ENCODE data around the gene CHMP2A.
A peak's percentile ranks its signal among the peaks of the same experiment; 100 is the strongest.

Gene CHMP2A

GRCh38 chr19:58518256-58519086 is 36.4 kb downstream of the CHMP2A start:
- Histone ChIP-seq H3K4me3 (ENCODE audit: low read depth in 1 of 5, low read length in 5 of 5) (peak overlapping the region; percentile 83 to 92 (median 91)), H3K4me1 (ENCODE audit: control insufficient read depth in 5 of 5, insufficient read depth in 5 of 5, low read length in 5 of 5) (peaks cover 15 to 61% (median 47%) of the 10 kb centered on the region in 5 donors), H3K27ac (ENCODE audit: low read depth, low read length) (peak overlapping the region; percentile 93), H3K9me3 (ENCODE audit: control insufficient read depth in 5 of 5, low read length in 5 of 5) (no peaks in the 10 kb centered on the region), H3K9ac (ENCODE audit: low read length in 5 of 5) (peak overlapping the region; percentile 76 to 96 (median 92)), H3K36me3 (ENCODE audit: control insufficient read depth in 5 of 5, insufficient read depth in 5 of 5, low read length in 5 of 5) (peaks cover 0 to 23% (median 19%) of the 10 kb centered on the region in 5 donors), H3K27me3 (ENCODE audit: control insufficient read depth in 5 of 5, insufficient read depth in 4 of 5, low read length in 5 of 5) (no peaks in the 10 kb centered on the region)

- peaks cover 15 to 64% (median 48%) of the 10 kb centered on the region in 5 donors for H3K4me1 ChIP-seq (ENCODE audit: control insufficient read depth in 5 of 5, insufficient read depth in 5 of 5, low read length in 5 of 5)
Measured at GRCh38 chr19:58516964-58517833, 37.7 kb downstream of the CHMP2A start.

GRCh38 chr19:58516246-58516836 is 38.6 kb downstream of the CHMP2A start:
- H3K4me3 ChIP-seq (ENCODE audit: low read depth in 1 of 5, low read length in 5 of 5) = no peak overlapping the region
- no peak overlapping the region for H3K27ac ChIP-seq (ENCODE audit: low read depth, low read length)
- H3K9me3 ChIP-seq (ENCODE audit: control insufficient read depth in 5 of 5, low read length in 5 of 5) = no peaks in the 10 kb centered on the region
- H3K36me3 ChIP-seq (ENCODE audit: control insufficient read depth in 5 of 5, insufficient read depth in 5 of 5, low read length in 5 of 5) = peaks cover 0 to 25% (median 20%) of the 10 kb centered on the region in 5 donors
- H3K27me3 ChIP-seq (ENCODE audit: control insufficient read depth in 5 of 5, insufficient read depth in 4 of 5, low read length in 5 of 5) = no peaks in the 10 kb centered on the region
- H3K4me1 ChIP-seq (ENCODE audit: control insufficient read depth in 5 of 5, insufficient read depth in 5 of 5, low read length in 5 of 5) = peaks cover 15 to 59% (median 48%) of the 10 kb centered on the region in 5 donors
- peak overlapping the region in 1 of 5 donors; percentile 47 for H3K9ac ChIP-seq (ENCODE audit: low read length in 5 of 5)

More at GRCh38 chr19:58516964-58517833, 37.7 kb downstream of the CHMP2A start:
- Histone ChIP-seq H3K27ac (ENCODE audit: low read depth, low read length) (no peak overlapping the region), H3K4me3 (ENCODE audit: low read depth in 1 of 5, low read length in 5 of 5) (no peak overlapping the region), H3K9me3 (ENCODE audit: control insufficient read depth in 5 of 5, low read length in 5 of 5) (no peaks in the 10 kb centered on the region), H3K9ac (ENCODE audit: low read length in 5 of 5) (peak overlapping the region in 1 of 5 donors; percentile 96), H3K27me3 (ENCODE audit: control insufficient read depth in 5 of 5, insufficient read depth in 4 of 5, low read length in 5 of 5) (no peaks in the 10 kb centered on the region), H3K36me3 (ENCODE audit: control insufficient read depth in 5 of 5, insufficient read depth in 5 of 5, low read length in 5 of 5) (peaks cover 0 to 25% (median 20%) of the 10 kb centered on the region in 5 donors)

- Histone ChIP-seq H3K36me3 (ENCODE audit: control insufficient read depth in 5 of 5, insufficient read depth in 5 of 5, low read length in 5 of 5) (peaks cover 0 to 25% (median 20%) of the 10 kb centered on the region in 5 donors), H3K27ac (ENCODE audit: low read depth, low read length) (no peak overlapping the region), H3K27me3 (ENCODE audit: control insufficient read depth in 5 of 5, insufficient read depth in 4 of 5, low read length in 5 of 5) (no peaks in the 10 kb centered on the region), H3K4me1 (ENCODE audit: control insufficient read depth in 5 of 5, insufficient read depth in 5 of 5, low read length in 5 of 5) (peaks cover 12 to 53% (median 44%) of the 10 kb centered on the region in 5 donors), H3K4me3 (ENCODE audit: low read depth in 1 of 5, low read length in 5 of 5) (no peak overlapping the region), H3K9ac (ENCODE audit: low read length in 5 of 5) (peak overlapping the region in 2 of 5 donors; percentile 4 to 60), H3K9me3 (ENCODE audit: control insufficient read depth in 5 of 5, low read length in 5 of 5) (no peaks in the 10 kb centered on the region)
Measured at GRCh38 chr19:58515259-58515658, 39.6 kb downstream of the CHMP2A start.

- H3K36me3 ChIP-seq (ENCODE audit: control insufficient read depth in 5 of 5, insufficient read depth in 5 of 5, low read length in 5 of 5) = peaks cover 0 to 25% (median 20%) of the 10 kb centered on the region in 5 donors
- H3K4me1 ChIP-seq (ENCODE audit: control insufficient read depth in 5 of 5, insufficient read depth in 5 of 5, low read length in 5 of 5) = peaks cover 10 to 48% (median 39%) of the 10 kb centered on the region in 5 donors
- H3K4me3 ChIP-seq (ENCODE audit: low read depth in 1 of 5, low read length in 5 of 5) = peak overlapping the region in 4 of 5 donors; percentile 23 to 63 (median 53)
- H3K27ac ChIP-seq (ENCODE audit: low read depth, low read length) = no peak overlapping the region
- H3K27me3 ChIP-seq (ENCODE audit: control insufficient read depth in 5 of 5, insufficient read depth in 4 of 5, low read length in 5 of 5) = no peaks in the 10 kb centered on the region
- H3K9ac ChIP-seq (ENCODE audit: low read length in 5 of 5) = peak overlapping the region in 3 of 5 donors; percentile 2 to 69 (median 34)
- no peaks in the 10 kb centered on the region for H3K9me3 ChIP-seq (ENCODE audit: control insufficient read depth in 5 of 5, low read length in 5 of 5)
Measured at GRCh38 chr19:58514564-58515022, 40.3 kb downstream of the CHMP2A start.

GRCh38 chr19:58513694-58514563 is 41.0 kb downstream of the CHMP2A start:
- H3K27me3 ChIP-seq (ENCODE audit: control insufficient read depth in 5 of 5, insufficient read depth in 4 of 5, low read length in 5 of 5) = no peaks in the 10 kb centered on the region
- H3K27ac ChIP-seq (ENCODE audit: low read depth, low read length) = no peak overlapping the region
- peaks cover 10 to 46% (median 38%) of the 10 kb centered on the region in 5 donors for H3K4me1 ChIP-seq (ENCODE audit: control insufficient read depth in 5 of 5, insufficient read depth in 5 of 5, low read length in 5 of 5)
- no peaks in the 10 kb centered on the region for H3K9me3 ChIP-seq (ENCODE audit: control insufficient read depth in 5 of 5, low read length in 5 of 5)
- peak overlapping the region; percentile 45 to 63 (median 61) for H3K4me3 ChIP-seq (ENCODE audit: low read depth in 1 of 5, low read length in 5 of 5)
- peak overlapping the region in 4 of 5 donors; percentile 2 to 76 (median 24) for H3K9ac ChIP-seq (ENCODE audit: low read length in 5 of 5)
- peaks cover 0 to 25% (median 20%) of the 10 kb centered on the region in 5 donors for H3K36me3 ChIP-seq (ENCODE audit: control insufficient read depth in 5 of 5, insufficient read depth in 5 of 5, low read length in 5 of 5)

GRCh38 chr19:58513213-58513693 is 41.7 kb downstream of the CHMP2A start:
- H3K9me3 ChIP-seq (ENCODE audit: control insufficient read depth in 5 of 5, low read length in 5 of 5) = no peaks in the 10 kb centered on the region
- H3K4me1 ChIP-seq (ENCODE audit: control insufficient read depth in 5 of 5, insufficient read depth in 5 of 5, low read length in 5 of 5) = peaks cover 5 to 39% (median 31%) of the 10 kb centered on the region in 5 donors
- H3K4me3 ChIP-seq (ENCODE audit: low read depth in 1 of 5, low read length in 5 of 5) = no peak overlapping the region
- H3K27me3 ChIP-seq (ENCODE audit: control insufficient read depth in 5 of 5, insufficient read depth in 4 of 5, low read length in 5 of 5) = no peaks in the 10 kb centered on the region
- H3K9ac ChIP-seq (ENCODE audit: low read length in 5 of 5) = peak overlapping the region in 3 of 5 donors; percentile 12 to 76 (median 15)
- no peak overlapping the region for H3K27ac ChIP-seq (ENCODE audit: low read depth, low read length)
- H3K36me3 ChIP-seq (ENCODE audit: control insufficient read depth in 5 of 5, insufficient read depth in 5 of 5, low read length in 5 of 5) = peaks cover 0 to 25% (median 20%) of the 10 kb centered on the region in 5 donors

- Histone ChIP-seq H3K27me3 (ENCODE audit: control insufficient read depth in 5 of 5, insufficient read depth in 4 of 5, low read length in 5 of 5) (no peaks in the 10 kb centered on the region), H3K9me3 (ENCODE audit: control insufficient read depth in 5 of 5, low read length in 5 of 5) (peaks cover 0 to 5% (median 0%) of the 10 kb centered on the region in 5 donors), H3K4me3 (ENCODE audit: low read depth in 1 of 5, low read length in 5 of 5) (no peak within 1 kb of the TSS), H3K4me1 (ENCODE audit: control insufficient read depth in 5 of 5, insufficient read depth in 5 of 5, low read length in 5 of 5) (peaks cover 2 to 28% (median 22%) of the 10 kb centered on the region in 5 donors), H3K9ac (ENCODE audit: low read length in 5 of 5) (peak within 1 kb of the TSS in 1 of 5 donors; percentile 76), H3K36me3 (ENCODE audit: control insufficient read depth in 5 of 5, insufficient read depth in 5 of 5, low read length in 5 of 5) (peaks cover 0 to 14% (median 12%) of the 10 kb centered on the region in 5 donors), H3K27ac (ENCODE audit: low read depth, low read length) (no peak within 1 kb of the TSS)
Measured at GRCh38 chr19:58511353-58512208, 43.3 kb downstream of the CHMP2A start, which contains the start of gene SLC27A5. SLC27A5 (minus strand) TSS chr19:58511992; CDS start chr19:58511955, 37 bp downstream.

Data from subcutaneous abdominal adipose tissue (tissue), 5 donors.